RWPE2 (cell line): ENCODE measurements around the gene SMPD3.

Experiments
- ATAC-seq: fragments of 200-7000 bp; cut with Tn5 transposase; 3 replicates; pipeline ENCODE4 v1.9.1; 2021; ENCODE audit warnings: low read depth
- DNase-seq: peaks from one replicate; pipeline ENCODE4 v3.0.0-alpha.2; 2020; ENCODE audit warnings: low spot score
- H3K27ac ChIP-seq: fragments of 450-650 bp; 2 replicates; pipeline ENCODE4 v1.5.1; 2017; ENCODE audit warnings: mild to moderate bottlenecking; ENCODE audit not compliant: poor library complexity, severe bottlenecking
- H3K27me3 ChIP-seq: fragments of 250-450 bp; sonication (Bioruptor Pico); 2 replicates; pipeline ENCODE4 v1.5.1; 2021; ENCODE audit warnings: mild to moderate bottlenecking, moderate library complexity; ENCODE audit not compliant: insufficient read depth, poor library complexity, severe bottlenecking
- H3K36me3 ChIP-seq: fragments of 250-450 bp; sonication (Bioruptor Pico); 2 replicates; pipeline ENCODE4 v1.5.1; 2020; ENCODE audit warnings: low read depth, mild to moderate bottlenecking, moderate library complexity
- H3K4me1 ChIP-seq: fragments of 250-450 bp; sonication (Bioruptor Pico); 2 replicates; pipeline ENCODE4 v1.5.1; 2021; ENCODE audit warnings: mild to moderate bottlenecking, moderate library complexity; ENCODE audit not compliant: insufficient read depth, poor library complexity, severe bottlenecking
- H3K4me3 ChIP-seq: fragments of 250-450 bp; sonication (Bioruptor Pico); 2 replicates; pipeline ENCODE4 v1.5.1; 2021; ENCODE audit warnings: mild to moderate bottlenecking, moderate library complexity; ENCODE audit not compliant: severe bottlenecking
- H3K9me3 ChIP-seq: fragments of 250-450 bp; sonication (Bioruptor Pico); 2 replicates; pipeline ENCODE4 v1.5.1; 2021; ENCODE audit warnings: mild to moderate bottlenecking, moderate library complexity; ENCODE audit not compliant: severe bottlenecking
- TF ChIP-seq, protein P1 (sequence below): fragments of 450-650 bp; IDR thresholded peaks from one replicate; pipeline ENCODE4 v1.5.1; 2017; ENCODE audit warnings: mild to moderate bottlenecking, moderate library complexity; ENCODE audit not compliant: poor library complexity, severe bottlenecking

SMPD3 gene

DNA sequence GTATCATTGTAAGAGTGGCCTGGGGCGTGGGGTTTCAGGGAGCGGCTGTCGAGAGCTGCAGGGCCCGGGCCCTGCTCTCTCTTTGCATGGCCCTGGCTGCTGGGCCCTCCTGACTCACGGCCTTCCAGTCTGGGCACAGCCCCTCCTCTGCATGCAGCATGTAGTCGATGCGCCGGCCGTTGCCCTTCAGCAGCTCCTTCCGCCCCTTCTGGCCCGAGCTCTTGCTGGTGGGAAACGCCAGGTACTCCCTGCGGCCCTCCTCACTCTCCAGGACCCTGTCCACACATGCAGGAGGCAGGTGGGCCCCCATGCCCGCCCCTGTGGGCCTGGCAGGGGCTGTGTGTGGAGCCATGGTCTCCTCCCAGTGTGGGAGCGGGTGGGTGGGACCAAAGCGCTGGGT, 86.8 kb downstream of the SMPD3 start:
- no peak overlapping the region for H3K27ac ChIP-seq
- no peaks in the 10 kb centered on the region for H3K4me1 ChIP-seq
- peaks cover 10% of the 10 kb centered on the region for H3K36me3 ChIP-seq
- H3K4me3 ChIP-seq: no peak overlapping the region
- no peaks in the 10 kb centered on the region for H3K9me3 ChIP-seq
- no peak for DNase-seq
- ATAC-seq: peak; percentile 45; the same call in 2 of the 3 replicates
- H3K27me3 ChIP-seq: no peaks in the 10 kb centered on the region
- TF ChIP-seq, protein P1, sequence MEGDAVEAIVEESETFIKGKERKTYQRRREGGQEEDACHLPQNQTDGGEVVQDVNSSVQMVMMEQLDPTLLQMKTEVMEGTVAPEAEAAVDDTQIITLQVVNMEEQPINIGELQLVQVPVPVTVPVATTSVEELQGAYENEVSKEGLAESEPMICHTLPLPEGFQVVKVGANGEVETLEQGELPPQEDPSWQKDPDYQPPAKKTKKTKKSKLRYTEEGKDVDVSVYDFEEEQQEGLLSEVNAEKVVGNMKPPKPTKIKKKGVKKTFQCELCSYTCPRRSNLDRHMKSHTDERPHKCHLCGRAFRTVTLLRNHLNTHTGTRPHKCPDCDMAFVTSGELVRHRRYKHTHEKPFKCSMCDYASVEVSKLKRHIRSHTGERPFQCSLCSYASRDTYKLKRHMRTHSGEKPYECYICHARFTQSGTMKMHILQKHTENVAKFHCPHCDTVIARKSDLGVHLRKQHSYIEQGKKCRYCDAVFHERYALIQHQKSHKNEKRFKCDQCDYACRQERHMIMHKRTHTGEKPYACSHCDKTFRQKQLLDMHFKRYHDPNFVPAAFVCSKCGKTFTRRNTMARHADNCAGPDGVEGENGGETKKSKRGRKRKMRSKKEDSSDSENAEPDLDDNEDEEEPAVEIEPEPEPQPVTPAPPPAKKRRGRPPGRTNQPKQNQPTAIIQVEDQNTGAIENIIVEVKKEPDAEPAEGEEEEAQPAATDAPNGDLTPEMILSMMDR: no peak

DNA sequence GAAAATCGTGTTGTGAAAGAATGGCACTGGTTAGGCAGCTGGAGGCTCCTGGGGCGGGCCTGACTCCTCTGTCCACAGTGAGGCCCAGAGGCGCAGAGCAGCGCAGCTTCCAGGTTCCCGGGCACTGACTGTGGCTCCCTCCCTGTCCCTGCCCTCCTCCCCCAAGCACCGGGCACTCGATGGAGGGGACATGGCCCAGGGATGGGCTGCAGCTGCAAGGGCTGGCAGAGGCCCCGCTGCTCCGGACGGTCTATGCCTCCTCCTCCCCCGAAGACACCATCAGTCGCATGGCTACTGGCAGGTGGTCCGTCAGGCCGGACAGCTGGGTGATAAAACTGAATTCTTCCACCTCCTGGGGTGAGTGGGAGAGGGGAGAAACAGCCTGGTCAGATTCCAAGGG, 87.4 kb downstream of the SMPD3 start:
- no peak overlapping the region for H3K27ac ChIP-seq
- H3K27me3 ChIP-seq: no peaks in the 10 kb centered on the region
- TF ChIP-seq, protein P1: no peak
- H3K4me3 ChIP-seq: no peak overlapping the region
- H3K36me3 ChIP-seq: peaks cover 10% of the 10 kb centered on the region
- no peak for ATAC-seq
- H3K4me1 ChIP-seq: no peaks in the 10 kb centered on the region
- no peaks in the 10 kb centered on the region for H3K9me3 ChIP-seq
- no peak for DNase-seq

DNA sequence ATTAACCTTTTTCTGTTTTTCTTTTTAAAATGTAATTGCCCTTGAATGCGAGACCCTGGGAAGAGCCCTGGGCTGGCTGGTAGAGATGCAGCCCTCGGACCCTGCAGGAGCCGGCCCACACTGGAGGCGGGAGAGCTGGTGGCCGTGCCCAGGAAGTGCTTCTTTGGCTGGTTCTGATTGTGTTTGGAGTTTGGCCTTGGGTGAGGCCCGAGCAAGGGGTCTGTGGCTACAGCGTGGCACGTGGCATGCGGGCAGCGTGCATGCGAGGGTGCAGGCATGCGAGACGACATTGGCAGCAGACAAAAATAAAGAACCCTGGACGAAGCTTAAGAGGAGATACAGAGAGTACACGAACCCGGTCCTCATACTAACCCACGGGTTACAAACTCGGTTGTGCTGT, 87.8 kb downstream of the SMPD3 start:
- Histone ChIP-seq H3K27ac (no peak overlapping the region), H3K4me1 (no peaks in the 10 kb centered on the region), H3K4me3 (no peak overlapping the region), H3K27me3 (no peaks in the 10 kb centered on the region), H3K36me3 (peaks cover 11% of the 10 kb centered on the region), H3K9me3 (no peaks in the 10 kb centered on the region)
- TF ChIP-seq, protein P1: no peak
- no peak for ATAC-seq
- no peak for DNase-seq

DNA sequence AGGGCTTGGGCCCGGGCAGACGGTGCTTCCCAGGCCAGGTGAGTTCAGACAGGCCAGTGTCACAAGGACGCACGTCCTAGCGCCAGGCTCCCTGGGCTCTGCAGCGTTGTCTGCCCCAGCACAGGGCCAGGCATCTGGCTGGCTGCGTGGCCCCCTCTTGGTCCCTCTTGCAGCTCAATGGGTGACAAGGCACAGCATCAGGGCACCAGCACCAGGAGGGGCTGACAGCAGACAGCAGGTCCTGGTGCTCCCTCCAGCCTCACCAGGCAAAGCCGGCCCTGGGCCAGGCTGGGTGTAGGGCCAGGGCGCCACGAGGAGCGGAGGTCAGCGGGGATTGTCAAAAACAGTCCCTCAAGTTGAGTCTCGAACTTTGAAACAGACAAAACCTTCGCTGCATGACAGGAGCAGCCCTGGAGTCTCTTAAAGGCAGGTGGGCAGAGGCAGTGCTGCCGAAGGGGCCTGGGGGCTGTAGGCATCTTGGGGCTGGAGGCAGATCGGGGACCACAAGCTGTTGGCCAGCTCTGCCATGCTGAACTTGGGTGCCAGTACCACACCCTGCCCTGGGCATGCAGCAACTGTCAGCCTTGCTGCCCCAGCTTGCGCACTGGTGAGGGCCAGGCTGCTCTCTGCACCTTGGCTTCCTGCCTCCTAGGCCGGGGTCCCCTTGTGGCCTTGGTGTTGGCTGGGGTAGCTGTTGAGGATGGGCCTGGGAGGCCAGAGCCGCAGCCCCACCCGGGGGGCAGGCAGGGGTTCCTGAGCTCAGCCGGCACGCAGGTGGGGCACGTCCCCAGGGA, 88.7 kb downstream of the SMPD3 start:
- Histone ChIP-seq H3K27me3 (no peaks in the 10 kb centered on the region), H3K27ac (no peak overlapping the region), H3K9me3 (no peaks in the 10 kb centered on the region), H3K36me3 (peaks cover 12% of the 10 kb centered on the region), H3K4me1 (no peaks in the 10 kb centered on the region), H3K4me3 (no peak overlapping the region)
- TF ChIP-seq, protein P1: no peak
- ATAC-seq (no peak), DNase-seq (no peak)

DNA sequence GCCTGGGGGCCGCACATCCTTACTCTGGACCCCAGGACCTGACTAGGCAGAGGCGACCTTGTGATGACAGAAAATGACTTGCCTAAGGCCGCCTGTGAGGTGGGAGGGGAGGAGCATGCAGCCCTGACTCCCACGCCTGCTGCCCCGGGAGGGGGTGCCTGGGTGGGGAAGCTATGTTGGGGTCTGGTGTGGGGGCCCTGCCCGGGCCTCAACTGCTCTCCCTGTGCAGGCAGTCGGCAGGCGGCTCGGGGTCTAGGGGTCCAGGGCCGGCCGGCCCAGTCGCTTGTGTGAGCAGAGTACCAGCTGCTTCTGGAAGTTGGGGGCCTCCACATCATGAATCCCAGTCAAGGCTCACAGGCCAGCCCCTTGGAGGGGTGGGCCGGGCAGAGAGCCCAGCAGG, 89.4 kb downstream of the SMPD3 start:
- ATAC-seq: no peak

More for the DNA sequence above, 89.4 kb downstream of the SMPD3 start:
- Histone ChIP-seq H3K9me3 (no peaks in the 10 kb centered on the region), H3K36me3 (peaks cover 13% of the 10 kb centered on the region), H3K4me3 (no peak overlapping the region), H3K4me1 (no peaks in the 10 kb centered on the region), H3K27ac (no peak overlapping the region), H3K27me3 (no peaks in the 10 kb centered on the region)
- TF ChIP-seq, protein P1: no peak
- no peak for DNase-seq
